Measurements from ENCODE around the gene SBK3. TPM values are rescaled to one million over a fixed set of nuclear protein-coding genes. Genes with fewer than 3 reads are reported as not detected.
A peak's percentile ranks its signal among the peaks of the same experiment; 100 is the strongest.

The SBK3 gene
- total RNA-seq, 1 experiment from 2014 or later: not detected

- Histone ChIP-seq H3K79me2 (ENCODE audit: low read length) (peaks cover 24% of the 10 kb centered on the region), H4K20me1 (ENCODE audit: low read length) (no peaks in the 10 kb centered on the region), H3K4me1 (ENCODE audit: insufficient read depth, low read length) (peaks cover 6% of the 10 kb centered on the region; the same call in 1 of the 2 replicates), H3K36me3 (ENCODE audit: low read depth, low read length) (no peaks in the 10 kb centered on the region; the same call in 1 of the 2 replicates), H3K4me3 (ENCODE audit: low read length) (peak within 1 kb of the TSS; percentile 93), H3K27me3 (ENCODE audit: low read length) (no peaks in the 10 kb centered on the region), H3K9ac (ENCODE audit: low read length) (peak within 1 kb of the TSS; percentile 98), H3K4me2 (ENCODE audit: low read length) (peak within 1 kb of the TSS; percentile 88), H3K27ac (ENCODE audit: low read length) (peak within 1 kb of the TSS; percentile 60), H2AFZ (ENCODE audit: low read length) (peak within 1 kb of the TSS; percentile 98), H3F3A (ENCODE audit: low read length, unreplicated experiment) (no peaks in the 10 kb centered on the region), H3K9me2 (replicated peaks; ENCODE audit: low read length) (no peaks in the 10 kb centered on the region), H3K9me3 (ENCODE audit: low read length) (no peaks in the 10 kb centered on the region)
- ATAC-seq: peak; percentile 78
- BruUV-seq (replicated peaks): no TSS peak
- CTCF ChIA-PET: no interaction called here
- POLR2A ChIA-PET (ENCODE audit: unreplicated experiment): no interaction called here
- intact Hi-C loops (cut with micrococcal nuclease): loop anchor here (2.0 kb wide), 2 partner anchors 18 to 32 kb away; partner anchors contain the start of gene FIZ1
- TF ChIP-seq EZH2 (IDR thresholded peaks at IDR 0.05; ENCODE audit: low read length, unreplicated experiment) (no peak), EZH2phosphoT487 (IDR thresholded peaks at IDR 0.05; ENCODE audit: borderline replicate concordance, low read length) (no peak)
- TF ChIP-seq, protein P1, sequence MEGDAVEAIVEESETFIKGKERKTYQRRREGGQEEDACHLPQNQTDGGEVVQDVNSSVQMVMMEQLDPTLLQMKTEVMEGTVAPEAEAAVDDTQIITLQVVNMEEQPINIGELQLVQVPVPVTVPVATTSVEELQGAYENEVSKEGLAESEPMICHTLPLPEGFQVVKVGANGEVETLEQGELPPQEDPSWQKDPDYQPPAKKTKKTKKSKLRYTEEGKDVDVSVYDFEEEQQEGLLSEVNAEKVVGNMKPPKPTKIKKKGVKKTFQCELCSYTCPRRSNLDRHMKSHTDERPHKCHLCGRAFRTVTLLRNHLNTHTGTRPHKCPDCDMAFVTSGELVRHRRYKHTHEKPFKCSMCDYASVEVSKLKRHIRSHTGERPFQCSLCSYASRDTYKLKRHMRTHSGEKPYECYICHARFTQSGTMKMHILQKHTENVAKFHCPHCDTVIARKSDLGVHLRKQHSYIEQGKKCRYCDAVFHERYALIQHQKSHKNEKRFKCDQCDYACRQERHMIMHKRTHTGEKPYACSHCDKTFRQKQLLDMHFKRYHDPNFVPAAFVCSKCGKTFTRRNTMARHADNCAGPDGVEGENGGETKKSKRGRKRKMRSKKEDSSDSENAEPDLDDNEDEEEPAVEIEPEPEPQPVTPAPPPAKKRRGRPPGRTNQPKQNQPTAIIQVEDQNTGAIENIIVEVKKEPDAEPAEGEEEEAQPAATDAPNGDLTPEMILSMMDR (conservative IDR thresholded peaks at IDR 0.05; ENCODE audit: low read depth, low read length): no peak
- DNase-seq: peak; percentile 92
Measured at GRCh38 chr19:55580628-55581144, 35.3 kb upstream of the SBK3 start, which contains the start of gene ZNF579. ZNF579 (minus strand) TSS chr19:55580848; CDS start chr19:55579639, 1,209 bp downstream.

DNA sequence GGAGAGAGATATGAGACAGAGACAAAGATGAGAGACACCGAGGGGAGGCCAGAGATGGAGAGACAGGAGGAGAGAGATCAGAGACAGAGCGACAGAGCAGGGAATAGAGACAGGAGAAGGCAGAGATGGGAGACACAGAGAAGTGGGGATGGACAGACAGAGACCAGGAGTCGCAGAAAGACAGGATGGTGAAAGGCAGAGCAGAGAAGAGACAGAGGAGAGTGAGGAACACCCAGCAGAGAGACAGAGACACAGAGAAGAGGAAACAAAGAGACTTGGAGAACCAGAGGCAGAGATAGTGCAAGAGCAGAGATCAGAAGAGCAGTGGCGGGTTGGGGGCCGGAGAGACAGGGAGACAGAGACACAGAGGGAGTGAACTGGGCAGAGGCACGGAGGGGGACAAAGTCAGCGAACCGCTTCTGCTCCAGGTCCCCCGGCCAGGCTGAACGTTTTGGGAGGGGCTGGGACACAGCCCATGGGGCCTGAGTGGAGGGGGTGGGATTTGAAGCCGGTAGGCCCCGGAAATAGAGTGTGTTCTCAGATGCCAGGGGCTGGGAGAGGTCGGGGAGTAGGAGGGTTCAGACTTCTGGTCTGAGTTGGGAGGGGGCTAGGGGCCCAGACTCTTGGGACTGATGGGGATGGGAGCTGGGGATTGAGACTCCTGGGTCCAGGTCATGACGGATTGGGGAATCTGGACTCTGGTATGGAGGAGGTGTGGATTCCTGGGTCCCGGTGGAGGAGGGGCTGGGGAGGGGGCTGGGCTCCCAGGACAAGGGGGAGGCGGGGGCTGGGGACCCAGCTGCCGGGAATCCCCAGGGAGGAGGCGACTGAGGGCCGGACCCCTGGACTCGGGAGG is 34.7 kb upstream of the SBK3 start:
- ATAC-seq (peak; percentile 58), DNase-seq (peak; percentile 25)
- Histone ChIP-seq H3F3A (ENCODE audit: low read length, unreplicated experiment) (no peaks in the 10 kb centered on the region), H3K9ac (ENCODE audit: low read length) (peak overlapping the region; percentile 98), H3K27ac (ENCODE audit: low read length) (peak overlapping the region; percentile 60), H3K9me2 (replicated peaks; ENCODE audit: low read length) (no peaks in the 10 kb centered on the region), H3K4me1 (ENCODE audit: insufficient read depth, low read length) (peaks cover 6% of the 10 kb centered on the region; the same call in 1 of the 2 replicates), H3K36me3 (ENCODE audit: low read depth, low read length) (no peaks in the 10 kb centered on the region; the same call in 1 of the 2 replicates), H3K4me3 (ENCODE audit: low read length) (peak overlapping the region; percentile 93), H2AFZ (ENCODE audit: low read length) (peak overlapping the region; percentile 98), H4K20me1 (ENCODE audit: low read length) (no peaks in the 10 kb centered on the region), H3K4me2 (ENCODE audit: low read length) (peak overlapping the region; percentile 88), H3K27me3 (ENCODE audit: low read length) (no peaks in the 10 kb centered on the region), H3K9me3 (ENCODE audit: low read length) (no peaks in the 10 kb centered on the region), H3K79me2 (ENCODE audit: low read length) (peaks cover 24% of the 10 kb centered on the region)
- POLR2A ChIA-PET (ENCODE audit: unreplicated experiment): no interaction called here
- TSS peak; percentile 36 for BruUV-seq (replicated peaks)
- CTCF ChIA-PET: no interaction called here
- intact Hi-C loops (cut with micrococcal nuclease): loop anchor here (2.0 kb wide), 2 partner anchors 19 to 31 kb away; partner anchors contain the start of gene FIZ1
- TF ChIP-seq, protein P1 (conservative IDR thresholded peaks at IDR 0.05; ENCODE audit: low read depth, low read length): no peak
- TF ChIP-seq EZH2 (IDR thresholded peaks at IDR 0.05; ENCODE audit: low read length, unreplicated experiment) (no peak), EZH2phosphoT487 (IDR thresholded peaks at IDR 0.05; ENCODE audit: borderline replicate concordance, low read length) (no peak)
